HEK293T (cell line): Measurements from ENCODE around the gene PCMTD2.
"Not testable (repeated sequence)": the region's sequence is repeated elsewhere in the genome, so short reads cannot be mapped to it uniquely, and the experiment has no call there.

ENCODE experiments used
- ARNT ChIP-seq: fragments of 450-650 bp; IDR thresholded peaks from 2 replicates; pipeline ENCODE4 v1.6.1; 2017; ENCODE audit warnings: mild to moderate bottlenecking
- BHLHE40 ChIP-seq: fragments of 450-650 bp; IDR thresholded peaks from 2 replicates; pipeline ENCODE4 v1.6.1; 2016; ENCODE audit warnings: mild to moderate bottlenecking, moderate library complexity, borderline replicate concordance
- CTBP1 ChIP-seq: fragments of 450-650 bp; IDR thresholded peaks from 2 replicates; pipeline ENCODE4 v1.6.1; 2016; ENCODE audit warnings: borderline replicate concordance
- ELF4 ChIP-seq: fragments of 450-650 bp; IDR thresholded peaks from 2 replicates; pipeline ENCODE4 v1.6.1; 2017; ENCODE audit warnings: antibody characterized with exemption
- FOXA1 ChIP-seq: fragments of 450-650 bp; IDR thresholded peaks from 2 replicates; pipeline ENCODE4 v1.6.1; 2016; ENCODE audit warnings: mild to moderate bottlenecking
- FOXK2 ChIP-seq: fragments of 450-650 bp; IDR thresholded peaks from 2 replicates; pipeline ENCODE4 v1.6.1; 2016; ENCODE audit warnings: mild to moderate bottlenecking
- FOXM1 ChIP-seq: fragments of 450-650 bp; IDR thresholded peaks from 2 replicates; pipeline ENCODE4 v1.6.1; 2017; ENCODE audit warnings: mild to moderate bottlenecking, borderline replicate concordance
- HDGF ChIP-seq: fragments of 450-650 bp; IDR thresholded peaks from 2 replicates; pipeline ENCODE4 v1.6.1; 2017; ENCODE audit warnings: antibody characterized with exemption, borderline replicate concordance
- LEF1 ChIP-seq: fragments of 450-650 bp; IDR thresholded peaks from 2 replicates; pipeline ENCODE4 v1.6.1; 2017; ENCODE audit warnings: mild to moderate bottlenecking, borderline replicate concordance
- SP1 ChIP-seq: fragments of 450-650 bp; IDR thresholded peaks from 2 replicates; pipeline ENCODE4 v1.6.1; 2017
- TARDBP ChIP-seq: fragments of 450-650 bp; IDR thresholded peaks from 2 replicates; pipeline ENCODE4 v1.6.1; 2016
- ZNF384 ChIP-seq: fragments of 450-650 bp; IDR thresholded peaks from 2 replicates; pipeline ENCODE4 v1.6.1; 2016
- TF ChIP-seq, protein P1 (sequence below): fragments of 450-650 bp; IDR thresholded peaks from 2 replicates; pipeline ENCODE4 v1.6.1; 2016

DNA sequence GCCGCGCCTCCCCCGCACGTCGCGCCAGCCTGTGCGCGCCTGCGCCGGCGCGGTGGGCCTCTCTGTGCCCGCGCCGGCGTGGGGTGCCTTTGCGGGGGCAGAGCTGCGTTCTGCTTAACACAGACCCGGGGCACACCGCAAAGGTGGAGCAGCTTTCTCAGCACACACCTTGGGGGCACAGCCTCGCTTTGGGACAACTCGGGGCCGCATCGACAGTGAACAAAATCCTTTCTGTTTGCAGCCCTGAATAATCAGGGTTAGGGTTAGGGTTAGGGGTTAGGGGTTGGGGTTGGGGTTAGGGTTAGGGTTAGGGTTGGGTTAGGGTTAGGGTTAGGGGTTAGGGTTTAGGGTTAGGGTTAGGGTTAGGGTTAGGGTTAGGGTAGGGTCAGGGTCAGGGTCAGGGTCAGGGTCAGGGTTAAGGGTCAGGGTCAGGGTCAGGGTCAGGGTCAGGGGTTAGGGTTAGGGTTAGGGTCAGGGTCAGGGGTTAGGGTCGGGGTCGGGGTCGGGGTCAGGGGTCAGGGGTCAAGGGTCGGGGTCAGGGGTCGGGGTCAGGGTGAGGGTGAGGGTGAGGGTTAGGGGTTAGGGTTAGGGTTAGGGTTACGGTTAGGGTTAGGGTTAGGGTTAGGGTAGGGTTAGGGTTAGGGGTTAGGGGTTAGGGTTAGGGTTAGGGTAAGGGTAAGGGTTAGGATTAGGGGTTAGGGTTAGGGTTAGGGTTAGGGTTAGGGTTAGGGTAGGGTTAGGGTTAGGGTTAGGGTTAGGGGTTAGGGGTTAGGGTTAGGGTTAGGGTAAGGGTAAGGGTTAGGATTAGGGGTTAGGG is 31.1 kb downstream of the PCMTD2 start:
- TF ChIP-seq BHLHE40, ELF4, ZNF384, ARNT, TARDBP, CTBP1, FOXM1, FOXA1, FOXK2, HDGF, LEF1, SP1: not testable (repeated sequence)
- TF ChIP-seq, protein P1, sequence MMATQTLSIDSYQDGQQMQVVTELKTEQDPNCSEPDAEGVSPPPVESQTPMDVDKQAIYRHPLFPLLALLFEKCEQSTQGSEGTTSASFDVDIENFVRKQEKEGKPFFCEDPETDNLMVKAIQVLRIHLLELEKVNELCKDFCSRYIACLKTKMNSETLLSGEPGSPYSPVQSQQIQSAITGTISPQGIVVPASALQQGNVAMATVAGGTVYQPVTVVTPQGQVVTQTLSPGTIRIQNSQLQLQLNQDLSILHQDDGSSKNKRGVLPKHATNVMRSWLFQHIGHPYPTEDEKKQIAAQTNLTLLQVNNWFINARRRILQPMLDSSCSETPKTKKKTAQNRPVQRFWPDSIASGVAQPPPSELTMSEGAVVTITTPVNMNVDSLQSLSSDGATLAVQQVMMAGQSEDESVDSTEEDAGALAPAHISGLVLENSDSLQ = not testable (repeated sequence)
